Epithelial cell of esophagus (primary cell): ENCODE data around the gene EVA1C.

Experiments
- DNase-seq: peaks from one replicate; pipeline ENCODE4 v3.0.0; 2010; ENCODE audit warnings: low read depth
- H3K4me3 ChIP-seq: 2 replicates; pipeline ENCODE4 v1.5.1; 2011; ENCODE audit warnings: mild to moderate bottlenecking, low read length, control low read depth
- TF ChIP-seq, protein P1 (sequence below): IDR thresholded peaks from 2 replicates; pipeline ENCODE4 v1.5.1; 2011; ENCODE audit warnings: low read depth, mild to moderate bottlenecking, low read length, control low read depth, inconsistent platforms; ENCODE audit not compliant: insufficient read depth; ENCODE audit errors: missing control alignments

EVA1C gene

DNA sequence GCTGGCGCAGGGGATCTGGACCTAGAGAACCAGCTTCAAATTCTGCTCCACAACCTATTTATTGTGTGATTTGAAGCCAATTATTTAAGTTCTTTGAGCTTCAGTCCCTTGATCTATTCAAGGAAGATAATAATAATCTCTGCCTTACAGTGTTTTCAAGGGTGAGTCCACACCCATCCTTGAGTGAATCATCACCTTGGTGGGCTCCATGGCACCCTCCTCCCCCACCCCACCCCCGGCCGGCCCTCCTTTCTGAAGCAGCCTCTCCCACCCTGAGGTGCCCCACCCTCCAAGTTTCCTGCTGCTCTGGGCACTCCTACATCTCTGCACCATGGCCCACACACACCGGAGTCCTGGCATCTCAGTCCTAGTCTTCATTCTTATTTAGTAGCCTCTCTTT, 134.5 kb downstream of the EVA1C start:
- no peak overlapping the region for H3K4me3 ChIP-seq
- TF ChIP-seq, protein P1, sequence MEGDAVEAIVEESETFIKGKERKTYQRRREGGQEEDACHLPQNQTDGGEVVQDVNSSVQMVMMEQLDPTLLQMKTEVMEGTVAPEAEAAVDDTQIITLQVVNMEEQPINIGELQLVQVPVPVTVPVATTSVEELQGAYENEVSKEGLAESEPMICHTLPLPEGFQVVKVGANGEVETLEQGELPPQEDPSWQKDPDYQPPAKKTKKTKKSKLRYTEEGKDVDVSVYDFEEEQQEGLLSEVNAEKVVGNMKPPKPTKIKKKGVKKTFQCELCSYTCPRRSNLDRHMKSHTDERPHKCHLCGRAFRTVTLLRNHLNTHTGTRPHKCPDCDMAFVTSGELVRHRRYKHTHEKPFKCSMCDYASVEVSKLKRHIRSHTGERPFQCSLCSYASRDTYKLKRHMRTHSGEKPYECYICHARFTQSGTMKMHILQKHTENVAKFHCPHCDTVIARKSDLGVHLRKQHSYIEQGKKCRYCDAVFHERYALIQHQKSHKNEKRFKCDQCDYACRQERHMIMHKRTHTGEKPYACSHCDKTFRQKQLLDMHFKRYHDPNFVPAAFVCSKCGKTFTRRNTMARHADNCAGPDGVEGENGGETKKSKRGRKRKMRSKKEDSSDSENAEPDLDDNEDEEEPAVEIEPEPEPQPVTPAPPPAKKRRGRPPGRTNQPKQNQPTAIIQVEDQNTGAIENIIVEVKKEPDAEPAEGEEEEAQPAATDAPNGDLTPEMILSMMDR: no peak
- no peak for DNase-seq

DNA sequence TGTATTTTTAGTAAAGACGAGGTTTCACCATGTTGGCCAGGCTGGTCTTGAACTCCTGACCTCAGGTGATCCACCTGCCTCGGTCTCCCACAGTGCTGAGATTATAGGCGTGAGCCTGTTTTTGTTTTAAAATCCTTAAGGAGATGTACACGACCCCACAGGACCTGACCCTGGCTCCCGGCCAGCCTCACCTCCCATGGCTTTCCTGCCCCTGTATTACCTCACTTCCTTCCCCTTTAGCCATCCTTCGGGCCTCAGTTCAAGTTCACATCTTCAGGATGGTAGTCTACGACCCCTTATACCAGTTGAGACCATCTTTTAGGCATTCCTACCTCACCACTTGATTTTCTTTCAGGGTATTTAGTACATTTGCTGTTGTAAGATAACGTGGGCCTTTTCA, 136.5 kb downstream of the EVA1C start:
- H3K4me3 ChIP-seq: no peak overlapping the region
- TF ChIP-seq, protein P1: no peak
- no peak for DNase-seq

DNA sequence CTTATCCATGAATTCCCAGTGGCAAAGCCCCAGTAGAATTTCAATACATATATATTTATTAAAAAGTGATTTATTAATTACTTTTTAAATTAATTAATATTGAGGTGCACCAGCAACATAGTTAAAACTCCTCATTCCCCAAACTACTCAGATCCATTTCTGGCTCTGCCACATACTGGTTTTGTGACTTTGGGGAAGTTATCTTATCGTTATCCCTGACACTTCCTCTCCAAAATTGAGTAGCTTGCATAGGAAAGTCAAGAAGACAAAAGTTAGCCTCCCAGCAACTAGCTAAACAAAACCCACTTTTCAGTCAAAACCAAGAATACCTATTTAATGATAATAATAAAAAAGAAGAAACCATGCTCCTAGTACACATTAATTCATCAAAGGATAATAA, 136.9 kb downstream of the EVA1C start:
- TF ChIP-seq, protein P1: no peak
- no peak overlapping the region for H3K4me3 ChIP-seq
- no peak for DNase-seq

DNA sequence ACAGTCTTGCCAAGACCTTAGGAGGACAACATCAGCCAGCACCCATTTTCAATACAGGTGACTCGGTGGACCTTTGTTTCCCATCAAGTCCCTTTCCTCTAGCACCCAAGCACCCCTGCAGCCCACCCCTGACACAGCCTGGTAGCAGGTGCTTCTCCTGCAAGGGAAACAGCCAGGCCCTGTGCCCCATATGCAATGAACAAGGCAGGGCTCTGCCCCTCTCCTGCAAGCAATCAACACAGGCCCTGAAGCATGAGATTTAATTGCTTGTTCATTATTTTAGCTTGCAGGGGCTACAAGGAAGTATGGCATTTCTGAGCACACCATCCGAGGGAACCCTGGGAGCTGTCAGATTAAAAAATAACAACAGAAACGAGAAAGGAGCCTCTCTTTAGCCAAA, 137.4 kb downstream of the EVA1C start:
- H3K4me3 ChIP-seq: no peak overlapping the region
- no peak for DNase-seq
- TF ChIP-seq, protein P1: no peak

DNA sequence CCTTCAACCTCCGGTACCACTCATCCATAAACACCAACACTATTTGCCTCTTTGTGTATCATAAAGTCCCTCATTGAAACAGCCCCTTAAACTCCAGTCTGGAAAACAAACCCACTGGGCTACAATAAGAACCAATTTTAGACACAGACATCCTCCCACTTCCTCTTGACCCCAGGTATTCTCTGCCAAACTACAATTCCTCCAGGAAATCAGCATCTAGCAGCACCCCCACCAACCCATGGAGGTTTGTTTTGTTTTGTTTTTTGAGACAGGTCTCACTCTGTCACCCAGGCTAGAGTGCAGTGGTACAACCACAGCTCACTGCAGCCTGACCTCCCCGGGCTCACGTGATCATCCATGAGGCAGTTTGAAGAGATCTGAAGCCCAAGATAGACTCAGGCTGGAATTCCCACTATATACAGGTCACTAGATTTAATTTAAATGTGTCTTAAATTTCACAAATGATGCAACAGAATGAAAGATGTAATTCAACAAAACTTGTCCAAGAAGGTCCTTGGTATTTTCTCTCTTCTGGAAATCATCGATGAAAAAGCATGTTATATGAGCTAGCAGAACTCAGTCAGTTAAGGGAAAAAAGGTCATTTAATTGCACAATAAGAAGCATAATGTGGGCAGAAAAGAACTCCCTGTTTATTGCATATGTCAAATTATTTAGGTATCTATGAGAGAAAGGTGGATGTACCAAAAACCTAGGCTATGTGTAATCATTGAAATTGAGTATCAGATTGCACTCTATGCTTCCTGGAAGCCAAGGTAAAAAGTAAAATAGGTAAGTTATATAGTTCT, 142.5 kb downstream of the EVA1C start:
- TF ChIP-seq, protein P1: no peak
- DNase-seq: no peak

DNA sequence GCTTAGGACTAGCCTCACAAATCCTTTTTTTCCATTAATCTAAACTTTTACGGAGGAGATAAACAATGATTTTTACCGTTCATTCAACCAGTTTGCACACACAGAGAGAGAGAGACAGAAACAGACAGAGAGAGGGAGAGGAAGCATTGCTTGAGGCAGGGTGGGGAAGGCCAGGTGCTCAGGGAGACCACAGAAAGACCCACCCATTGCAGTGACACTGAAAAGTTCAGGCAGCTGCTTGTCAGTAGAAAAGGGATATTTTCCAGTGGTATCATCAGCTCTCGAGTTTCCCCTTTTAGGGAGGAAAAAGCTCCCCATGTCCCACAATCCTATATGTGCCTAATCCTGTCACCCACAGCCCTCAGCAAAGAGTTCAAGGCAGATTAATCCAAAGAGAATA, 145.6 kb downstream of the EVA1C start:
- no peak overlapping the region for H3K4me3 ChIP-seq
- DNase-seq: no peak

More for the DNA sequence above, 142.5 kb downstream of the EVA1C start:
- H3K4me3 ChIP-seq: no peak overlapping the region

More for the DNA sequence above, 145.6 kb downstream of the EVA1C start:
- TF ChIP-seq, protein P1: no peak
